Endothelial cell of umbilical vein (primary cell): ENCODE results near the gene LCN9. TPM values are rescaled to one million over a fixed set of nuclear protein-coding genes. Genes with fewer than 3 reads are reported as not detected.

Experiments
- BruUV-seq: library from RNA; stranded (reverse); fragments of 400-500 nt; replicated peaks from 2 replicates; lab custom pipeline; 2021; lab: Mats Ljungman, UMichigan
- CTCF ChIA-PET: fragments of 300-600, 350-600 bp; sonication (Branson Sonifier 250); formaldehyde crosslinking; loops from one replicate; lab custom pipeline; 2021; ENCODE audit warnings: antibody characterized with exemption, inconsistent platforms; lab: Charles Lee
- POLR2A ChIA-PET: fragments of 300-600, 350-600 bp; sonication (Branson Sonifier 250); formaldehyde crosslinking; loops from one replicate; lab custom pipeline; 2021; ENCODE audit warnings: antibody characterized with exemption, inconsistent platforms; lab: Charles Lee
- DNase-seq: peaks from one replicate; pipeline ENCODE4 v3.0.0-alpha.2; 2011; ENCODE audit warnings: low read depth, low spot score
- FAIRE-seq: peaks from 2 replicates; lab custom pipeline; 2011; peaks lifted over from hg19 to GRCh38; lab: Jason Lieb, UNC
- H2AFZ ChIP-seq: 2 replicates; pipeline ENCODE4 v1.6.0; 2012; ENCODE audit warnings: low read depth, low read length, control low read depth, inconsistent platforms
- H3K27ac ChIP-seq: 2 replicates; pipeline ENCODE4 v1.5.1; 2011; ENCODE audit warnings: low read depth, mild to moderate bottlenecking, control low read depth, low read length, moderate library complexity; ENCODE audit not compliant: insufficient read depth
- H3K27me3 ChIP-seq, 2 experiments: 2 replicates each; pipeline versions ENCODE4 v1.6.0 to v1.6.1; 2011; ENCODE audit warnings: low read length in 2 of 2, mixed read lengths in 1 of 2; ENCODE audit not compliant: control insufficient read depth in 2 of 2, insufficient read depth in 2 of 2
- H3K36me3 ChIP-seq, 2 experiments: 2 replicates in 1 of 2; 3 replicates in 1 of 2; pipeline ENCODE4 v1.5.1; 2011; ENCODE audit warnings: low read length in 2 of 2, mild to moderate bottlenecking in 1 of 2, moderate library complexity in 1 of 2; ENCODE audit not compliant: control insufficient read depth in 2 of 2, insufficient read depth in 2 of 2; ENCODE audit errors: extremely low read depth in 1 of 2
- H3K4me1 ChIP-seq: 3 replicates; pipeline ENCODE4 v1.5.1; 2011; ENCODE audit warnings: mild to moderate bottlenecking, low read length; ENCODE audit not compliant: control insufficient read depth, insufficient read depth; ENCODE audit errors: extremely low read depth
- H3K4me2 ChIP-seq: 2 replicates; pipeline ENCODE4 v1.6.1; 2011; ENCODE audit warnings: low read length, control low read depth, mixed read lengths; ENCODE audit not compliant: insufficient read depth
- H3K4me3 ChIP-seq, 3 experiments: fragments of 200-600 bp in 1 of 3; sonication (generic), shearing (Covaris generic) in 1 of 3; replicated peaks in 1 of 3; 2 replicates each; pipeline ENCODE4 v1.5.1; 2011 to 2016; ENCODE audit warnings: control low read depth in 3 of 3, low read length in 3 of 3, mild to moderate bottlenecking in 2 of 3, inconsistent platforms in 1 of 3, low read depth in 1 of 3, moderate library complexity in 1 of 3; ENCODE audit not compliant: insufficient read depth in 1 of 3
- H3K79me2 ChIP-seq: 2 replicates; pipeline ENCODE4 v1.6.0; 2012; ENCODE audit warnings: low read length, inconsistent platforms; ENCODE audit not compliant: control insufficient read depth, insufficient read depth
- H3K9ac ChIP-seq: replicated peaks from 2 replicates; pipeline ENCODE3; 2011; ENCODE audit warnings: low read length, control low read depth; ENCODE audit not compliant: insufficient read depth; ENCODE audit errors: extremely low read depth
- H3K9me1 ChIP-seq: replicated peaks from 3 replicates; pipeline ENCODE4 v1.6.0; 2011; ENCODE audit warnings: mild to moderate bottlenecking, low read length; ENCODE audit not compliant: control insufficient read depth, insufficient read depth; ENCODE audit errors: extremely low read depth
- H3K9me3 ChIP-seq: replicated peaks from 2 replicates; pipeline ENCODE4 v1.5.1; 2012; ENCODE audit warnings: low read length, inconsistent platforms; ENCODE audit not compliant: control insufficient read depth, insufficient read depth
- H4K20me1 ChIP-seq: replicated peaks from 2 replicates; pipeline ENCODE3; 2011; ENCODE audit warnings: mild to moderate bottlenecking, low read length; ENCODE audit not compliant: control insufficient read depth, insufficient read depth; ENCODE audit errors: extremely low read depth
- CTCF ChIP-seq, 2 donors: IDR thresholded peaks; 1 replicate in 1 of 2; 2 replicates in 1 of 2; pipeline ENCODE4 v1.5.1; 2011; ENCODE audit warnings: low read length in 2 of 2, mild to moderate bottlenecking in 2 of 2, moderate library complexity in 2 of 2, control low read depth in 1 of 2, inconsistent platforms in 1 of 2, low read depth in 1 of 2; ENCODE audit not compliant: insufficient read depth in 1 of 2; ENCODE audit errors: extremely low read depth in 1 of 2
- EZH2 ChIP-seq: IDR thresholded peaks from 2 replicates; pipeline ENCODE4 v1.6.1; 2012; ENCODE audit warnings: borderline replicate concordance, low read depth, mild to moderate bottlenecking, moderate library complexity, low read length, inconsistent platforms; ENCODE audit not compliant: severe bottlenecking
- FOS ChIP-seq: IDR thresholded peaks from 2 replicates; pipeline ENCODE4 v1.6.1; 2011; ENCODE audit warnings: mild to moderate bottlenecking, low read length, moderate library complexity, borderline replicate concordance; ENCODE audit not compliant: insufficient read depth
- GATA2 ChIP-seq: IDR thresholded peaks from 2 replicates; pipeline ENCODE4 v1.7.0; 2011; ENCODE audit warnings: low read depth, mild to moderate bottlenecking, moderate library complexity, mixed read lengths, low read length; ENCODE audit not compliant: insufficient read length, insufficient read depth
- JUN ChIP-seq: IDR thresholded peaks from 2 replicates; pipeline ENCODE4 v1.6.1; 2011; ENCODE audit warnings: borderline replicate concordance, low read depth; ENCODE audit not compliant: insufficient read length, insufficient read depth
- MYC ChIP-seq: IDR thresholded peaks from one replicate; pipeline ENCODE4 v1.6.1; 2011; ENCODE audit warnings: mild to moderate bottlenecking, low read depth, low read length
- POLR2A ChIP-seq: IDR thresholded peaks from 2 replicates; pipeline ENCODE4 v1.6.1; 2012; ENCODE audit warnings: low read depth, mild to moderate bottlenecking, control low read depth, low read length
- POLR2AphosphoS5 ChIP-seq: IDR thresholded peaks from 2 replicates; pipeline ENCODE4 v1.6.1; 2012; ENCODE audit warnings: low read depth, mild to moderate bottlenecking, control low read depth, low read length, moderate library complexity; ENCODE audit not compliant: insufficient read depth
- dilution Hi-C: fragments of 300-500 bp; cut with MboI; formaldehyde crosslinking; loops from one replicate; pipeline ENCODE4 v1.15.0; 2019; ENCODE audit warnings: low sequenced_read_pairs; ENCODE audit not compliant: extremely low pct_ligation_motif_present
- intact Hi-C: fragments of 100-400 bp; cut with micrococcal nuclease; formaldehyde crosslinking; loops from one replicate; pipeline ENCODE4 v1.10.0; 2022
- polyA plus RNA-seq, 4 experiments: library from polyadenylated mRNA; depleted of rRNA in 3 of 4; stranded (reverse) in 3 of 4; unstranded in 1 of 4; fragments of >200 nt; gene quantifications; 2 replicates each; pipeline versions ENCODE4 v1.2.1 to v1.2.3, GENCODE V29; 2011 to 2012; ENCODE audit warnings: missing spikeins in 1 of 4
- total RNA-seq: library from RNA; stranded (reverse); gene quantifications from 2 replicates; pipeline ENCODE4 v1.2.3, GENCODE V29; 2021
- TF ChIP-seq, protein P1 (sequence below): IDR thresholded peaks from 2 replicates; pipeline ENCODE4 v1.6.1; 2011; ENCODE audit not compliant: insufficient read depth, insufficient read length

LCN9 gene
- total and polyA plus RNA-seq, 2 donors (not counting 3 experiments of a cell fraction or from before 2014, with no cell fraction given), result not detected

DNA sequence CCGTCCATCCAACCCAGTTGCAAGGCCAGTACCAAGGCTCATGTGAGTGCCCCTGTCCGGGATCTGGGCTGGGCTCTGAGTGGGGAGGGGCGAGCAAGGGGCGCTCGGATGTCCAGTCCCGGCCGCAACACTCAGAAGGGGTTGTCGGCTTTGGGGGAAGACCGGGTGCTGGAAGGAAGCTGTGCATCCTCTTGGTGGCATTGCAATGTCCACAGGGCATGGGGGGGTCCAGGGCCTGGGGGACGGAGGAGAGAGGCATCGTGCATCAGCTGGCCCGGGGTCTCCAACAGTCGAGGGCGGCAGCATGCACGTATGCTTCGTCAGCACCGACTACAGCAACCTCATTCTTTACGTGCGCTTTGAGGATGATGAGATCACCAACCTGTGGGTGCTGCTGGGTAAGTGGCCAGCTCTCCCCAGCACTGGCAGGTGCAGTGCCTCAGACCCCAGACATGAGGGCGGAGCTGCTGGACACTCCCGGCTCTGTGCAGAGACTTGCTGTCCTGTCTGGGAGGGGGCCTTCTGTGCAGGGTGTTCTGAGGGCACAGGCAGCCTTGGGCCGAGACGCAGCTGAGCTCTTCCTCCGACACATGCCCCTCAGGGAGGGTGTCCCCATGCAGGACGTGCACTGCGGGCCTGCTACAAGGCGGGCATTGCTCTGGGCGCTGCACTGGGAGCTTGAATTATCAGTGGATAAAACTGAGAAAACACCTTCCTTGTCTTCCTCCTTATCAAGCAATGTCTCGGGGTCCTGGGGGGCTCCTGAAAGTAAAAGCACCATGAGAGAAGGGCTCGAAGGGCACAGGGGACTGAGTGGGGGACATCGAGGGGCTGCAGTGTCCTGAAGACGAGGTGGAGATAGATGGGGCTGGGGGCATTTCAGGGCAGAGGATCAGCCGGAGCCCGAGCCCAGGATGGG is 46.2 kb upstream of the LCN9 start:
- ChIA-PET CTCF (interaction anchor here (1.0 to 1.8 kb wide), 4 partner anchors 9 to 33 kb away, joined by 3 to 5 read pairs (median 3); no protein-coding TSS in a partner anchor), POLR2A (no interaction called here)
- Histone ChIP-seq H3K27me3 (no peaks in the 10 kb centered on the region), H2AFZ (no peak overlapping the region), H3K36me3 (no peaks in the 10 kb centered on the region), H3K4me1 (no peaks in the 10 kb centered on the region), H3K9me3 (no peaks in the 10 kb centered on the region), H3K4me3 (no peak overlapping the region), H3K79me2 (no peaks in the 10 kb centered on the region), H3K27ac (no peak overlapping the region), H3K9me1 (no peaks in the 10 kb centered on the region), H4K20me1 (no peaks in the 10 kb centered on the region), H3K4me2 (no peak overlapping the region), H3K9ac (no peak overlapping the region)
- intact Hi-C loops (no loop called here), dilution Hi-C loops (no loop called here)
- no TSS peak for BruUV-seq
- no peak for FAIRE-seq
- no peak for DNase-seq
- TF ChIP-seq, protein P1, sequence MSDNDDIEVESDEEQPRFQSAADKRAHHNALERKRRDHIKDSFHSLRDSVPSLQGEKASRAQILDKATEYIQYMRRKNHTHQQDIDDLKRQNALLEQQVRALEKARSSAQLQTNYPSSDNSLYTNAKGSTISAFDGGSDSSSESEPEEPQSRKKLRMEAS, result no peak
- TF ChIP-seq CTCF (IDR thresholded peaks at IDR 0.05; ENCODE audit: extremely low read depth in 1 of 2, insufficient read depth in 1 of 2, low read depth in 1 of 2, low read length in 2 of 2) (no peak), POLR2AphosphoS5 (no peak), MYC (no peak), GATA2 (no peak), JUN (no peak), EZH2 (no peak), POLR2A (no peak), FOS (no peak)
